ENCODE measurements around the gene FAM120B. TPM values are rescaled to one million over a fixed set of nuclear protein-coding genes. Genes with fewer than 3 reads are reported as not detected.

FAM120B gene
- total RNA-seq, 1 donor from 2014 or later = 48.3 TPM

GRCh38 chr6:170308761-170309160 is 2.2 kb downstream of the FAM120B start:
- H3K27ac Mint-ChIP-seq (ENCODE audit: unreplicated experiment) = no peak overlapping the region
- H3K9me3 Mint-ChIP-seq (ENCODE audit: unreplicated experiment) = no peaks in the 10 kb centered on the region

DNA sequence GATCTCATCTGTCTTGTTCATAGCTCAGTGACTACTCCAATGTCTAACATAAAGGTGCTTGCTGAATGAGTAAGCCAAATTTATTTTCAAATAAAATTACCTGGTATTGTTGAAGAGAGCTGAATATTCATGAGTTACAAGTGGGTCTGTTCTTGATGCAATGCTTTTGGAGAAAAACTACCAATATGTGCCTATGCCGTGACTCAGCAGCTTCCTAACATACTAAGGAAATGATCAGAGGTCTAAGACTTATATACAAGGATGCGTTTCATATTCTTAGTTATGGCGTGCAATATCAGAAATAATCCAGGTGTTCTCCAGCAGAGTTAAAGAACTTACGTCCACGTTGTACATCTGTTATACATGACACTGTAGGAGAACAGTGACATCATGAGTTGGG is 5.1 kb downstream of the FAM120B start:
- no peak overlapping the region for H3K4me3 Mint-ChIP-seq (ENCODE audit: unreplicated experiment)
- H3K9me3 Mint-ChIP-seq (ENCODE audit: unreplicated experiment) = no peaks in the 10 kb centered on the region
- DNase-seq (ENCODE audit: low spot score) = no peak
- peaks cover 2% of the 10 kb centered on the region for H3K27me3 Mint-ChIP-seq (ENCODE audit: unreplicated experiment)
- peaks cover 9% of the 10 kb centered on the region for H3K36me3 Mint-ChIP-seq (ENCODE audit: low read depth, unreplicated experiment)
- no peak overlapping the region for H3K27ac Mint-ChIP-seq (ENCODE audit: unreplicated experiment)
- TF ChIP-seq, protein P1, sequence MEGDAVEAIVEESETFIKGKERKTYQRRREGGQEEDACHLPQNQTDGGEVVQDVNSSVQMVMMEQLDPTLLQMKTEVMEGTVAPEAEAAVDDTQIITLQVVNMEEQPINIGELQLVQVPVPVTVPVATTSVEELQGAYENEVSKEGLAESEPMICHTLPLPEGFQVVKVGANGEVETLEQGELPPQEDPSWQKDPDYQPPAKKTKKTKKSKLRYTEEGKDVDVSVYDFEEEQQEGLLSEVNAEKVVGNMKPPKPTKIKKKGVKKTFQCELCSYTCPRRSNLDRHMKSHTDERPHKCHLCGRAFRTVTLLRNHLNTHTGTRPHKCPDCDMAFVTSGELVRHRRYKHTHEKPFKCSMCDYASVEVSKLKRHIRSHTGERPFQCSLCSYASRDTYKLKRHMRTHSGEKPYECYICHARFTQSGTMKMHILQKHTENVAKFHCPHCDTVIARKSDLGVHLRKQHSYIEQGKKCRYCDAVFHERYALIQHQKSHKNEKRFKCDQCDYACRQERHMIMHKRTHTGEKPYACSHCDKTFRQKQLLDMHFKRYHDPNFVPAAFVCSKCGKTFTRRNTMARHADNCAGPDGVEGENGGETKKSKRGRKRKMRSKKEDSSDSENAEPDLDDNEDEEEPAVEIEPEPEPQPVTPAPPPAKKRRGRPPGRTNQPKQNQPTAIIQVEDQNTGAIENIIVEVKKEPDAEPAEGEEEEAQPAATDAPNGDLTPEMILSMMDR (IDR thresholded peaks at IDR 0.05; ENCODE audit: unreplicated experiment) = no peak
- peaks cover 55% of the 10 kb centered on the region for H3K4me1 Mint-ChIP-seq (ENCODE audit: unreplicated experiment)

More at GRCh38 chr6:170308761-170309160, 2.2 kb downstream of the FAM120B start:
- Mint-ChIP-seq H3K27me3 (ENCODE audit: unreplicated experiment) (peaks cover 8% of the 10 kb centered on the region), H3K4me1 (ENCODE audit: unreplicated experiment) (peaks cover 63% of the 10 kb centered on the region), H3K36me3 (ENCODE audit: low read depth, unreplicated experiment) (peaks cover 9% of the 10 kb centered on the region), H3K4me3 (ENCODE audit: unreplicated experiment) (no peak overlapping the region)
- no peak for DNase-seq (ENCODE audit: low spot score)
- TF ChIP-seq, protein P1 (IDR thresholded peaks at IDR 0.05; ENCODE audit: unreplicated experiment) = no peak

GRCh38 chr6:170312876-170313275 is 6.3 kb downstream of the FAM120B start:
- Mint-ChIP-seq H3K27ac (ENCODE audit: unreplicated experiment) (peak overlapping the region; percentile 51), H3K4me1 (ENCODE audit: unreplicated experiment) (peaks cover 56% of the 10 kb centered on the region), H3K4me3 (ENCODE audit: unreplicated experiment) (no peak overlapping the region), H3K9me3 (ENCODE audit: unreplicated experiment) (no peaks in the 10 kb centered on the region), H3K36me3 (ENCODE audit: low read depth, unreplicated experiment) (peaks cover 7% of the 10 kb centered on the region), H3K27me3 (ENCODE audit: unreplicated experiment) (peaks cover 2% of the 10 kb centered on the region)
- no peak for DNase-seq (ENCODE audit: low spot score)
- TF ChIP-seq, protein P1 (IDR thresholded peaks at IDR 0.05; ENCODE audit: unreplicated experiment) = no peak

- no peak for DNase-seq (ENCODE audit: low spot score)
- Mint-ChIP-seq H3K4me1 (ENCODE audit: unreplicated experiment) (peaks cover 54% of the 10 kb centered on the region), H3K27me3 (ENCODE audit: unreplicated experiment) (no peaks in the 10 kb centered on the region), H3K4me3 (ENCODE audit: unreplicated experiment) (no peak overlapping the region), H3K9me3 (ENCODE audit: unreplicated experiment) (no peaks in the 10 kb centered on the region), H3K27ac (ENCODE audit: unreplicated experiment) (no peak overlapping the region), H3K36me3 (ENCODE audit: low read depth, unreplicated experiment) (peaks cover 7% of the 10 kb centered on the region)
- TF ChIP-seq, protein P1 (IDR thresholded peaks at IDR 0.05; ENCODE audit: unreplicated experiment) = no peak
These were observed 7.2 kb downstream of the FAM120B start for GRCh38 chr6:170313716-170314295.

GRCh38 chr6:170314983-170315382 is 8.4 kb downstream of the FAM120B start:
- Mint-ChIP-seq H3K27me3 (ENCODE audit: unreplicated experiment) (no peaks in the 10 kb centered on the region), H3K4me3 (ENCODE audit: unreplicated experiment) (no peak overlapping the region), H3K36me3 (ENCODE audit: low read depth, unreplicated experiment) (peaks cover 10% of the 10 kb centered on the region), H3K27ac (ENCODE audit: unreplicated experiment) (no peak overlapping the region), H3K4me1 (ENCODE audit: unreplicated experiment) (peaks cover 49% of the 10 kb centered on the region), H3K9me3 (ENCODE audit: unreplicated experiment) (no peaks in the 10 kb centered on the region)
- TF ChIP-seq, protein P1 (IDR thresholded peaks at IDR 0.05; ENCODE audit: unreplicated experiment) = no peak
- no peak for DNase-seq (ENCODE audit: low spot score)
